ENCODE measurements around the gene PXDC1. TPM values are rescaled to one million over a fixed set of nuclear protein-coding genes. Genes with fewer than 3 reads are reported as not detected.

The PXDC1 gene
- total and polyA plus RNA-seq, 12 donors = 3.7 to 46.7 (median 22.5) TPM

DNA sequence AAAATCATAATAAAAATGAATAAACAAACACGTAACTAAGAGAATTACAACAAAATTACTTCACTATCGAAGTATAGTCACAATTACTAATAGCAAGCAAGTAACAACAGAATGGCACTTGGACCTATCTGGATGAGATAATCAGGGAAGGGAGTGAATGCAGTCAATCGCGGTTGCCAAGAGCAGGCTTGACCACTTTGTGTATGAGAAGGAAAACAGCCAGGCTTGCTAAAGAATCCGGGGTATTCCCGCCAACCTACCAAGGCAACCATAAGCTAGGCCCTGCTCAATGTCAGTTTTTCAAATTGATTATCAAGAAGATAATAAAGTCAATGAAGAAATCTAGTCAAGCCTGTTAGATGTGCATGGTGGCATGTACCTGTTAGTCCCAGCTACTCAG, 39.7 kb downstream of the PXDC1 start:
- no peak for DNase-seq
- TF ChIP-seq, protein P1, sequence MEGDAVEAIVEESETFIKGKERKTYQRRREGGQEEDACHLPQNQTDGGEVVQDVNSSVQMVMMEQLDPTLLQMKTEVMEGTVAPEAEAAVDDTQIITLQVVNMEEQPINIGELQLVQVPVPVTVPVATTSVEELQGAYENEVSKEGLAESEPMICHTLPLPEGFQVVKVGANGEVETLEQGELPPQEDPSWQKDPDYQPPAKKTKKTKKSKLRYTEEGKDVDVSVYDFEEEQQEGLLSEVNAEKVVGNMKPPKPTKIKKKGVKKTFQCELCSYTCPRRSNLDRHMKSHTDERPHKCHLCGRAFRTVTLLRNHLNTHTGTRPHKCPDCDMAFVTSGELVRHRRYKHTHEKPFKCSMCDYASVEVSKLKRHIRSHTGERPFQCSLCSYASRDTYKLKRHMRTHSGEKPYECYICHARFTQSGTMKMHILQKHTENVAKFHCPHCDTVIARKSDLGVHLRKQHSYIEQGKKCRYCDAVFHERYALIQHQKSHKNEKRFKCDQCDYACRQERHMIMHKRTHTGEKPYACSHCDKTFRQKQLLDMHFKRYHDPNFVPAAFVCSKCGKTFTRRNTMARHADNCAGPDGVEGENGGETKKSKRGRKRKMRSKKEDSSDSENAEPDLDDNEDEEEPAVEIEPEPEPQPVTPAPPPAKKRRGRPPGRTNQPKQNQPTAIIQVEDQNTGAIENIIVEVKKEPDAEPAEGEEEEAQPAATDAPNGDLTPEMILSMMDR (IDR thresholded peaks at IDR 0.05) = no peak
- TF ChIP-seq POLR2A (IDR thresholded peaks at IDR 0.05) = no peak
- H3K4me1 ChIP-seq (replicated peaks in 1 of 2) = no peaks in the 10 kb centered on the region
- H3K27me3 ChIP-seq = no peaks in the 10 kb centered on the region
- no peak overlapping the region for H3K4me3 ChIP-seq
- 87 to 93% (median 93%) methylated on average over 6 of the region's 6 CpGs for WGBS, 4 donors
- H3K36me3 ChIP-seq (replicated peaks in 1 of 2) = no peaks in the 10 kb centered on the region
- intact Hi-C loops (cut with DNase I) = no loop called here
- H3K9me3 ChIP-seq (replicated peaks in 1 of 3) = no peaks in the 10 kb centered on the region
- no peak overlapping the region for H3K27ac ChIP-seq

DNA sequence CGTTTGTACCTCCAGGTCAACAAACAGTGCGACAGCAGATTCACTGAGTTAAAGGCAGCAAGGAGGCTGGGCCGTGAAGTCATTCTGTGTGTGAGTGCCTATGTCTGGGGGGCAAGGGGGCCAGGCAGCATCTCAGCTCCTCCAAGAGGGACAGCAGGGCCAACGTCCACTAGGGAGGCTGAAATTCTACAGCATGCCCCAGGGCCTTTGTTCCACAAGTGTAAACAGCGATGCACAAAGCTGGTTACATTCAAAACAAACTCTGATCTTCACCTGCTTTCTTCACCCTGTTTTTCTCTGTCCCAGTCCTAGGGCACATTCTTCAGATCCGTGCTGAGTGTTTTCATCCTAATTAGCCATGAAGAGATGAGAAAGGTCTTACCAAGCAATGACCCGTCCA, 41.1 kb downstream of the PXDC1 start:
- H3K27me3 ChIP-seq = no peaks in the 10 kb centered on the region
- no peaks in the 10 kb centered on the region for H3K36me3 ChIP-seq (replicated peaks in 1 of 2)
- intact Hi-C loops (cut with DNase I) = no loop called here
- H3K4me3 ChIP-seq = no peak overlapping the region
- no peak overlapping the region for H3K27ac ChIP-seq
- TF ChIP-seq POLR2A (IDR thresholded peaks at IDR 0.05) = no peak
- TF ChIP-seq, protein P1 (IDR thresholded peaks at IDR 0.05) = no peak
- 74 to 87% (median 81%) methylated on average over 7 of the region's 7 CpGs for WGBS, 4 donors
- H3K9me3 ChIP-seq (replicated peaks in 1 of 3) = no peaks in the 10 kb centered on the region
- no peak for DNase-seq
- H3K4me1 ChIP-seq (replicated peaks in 1 of 2) = no peaks in the 10 kb centered on the region

DNA sequence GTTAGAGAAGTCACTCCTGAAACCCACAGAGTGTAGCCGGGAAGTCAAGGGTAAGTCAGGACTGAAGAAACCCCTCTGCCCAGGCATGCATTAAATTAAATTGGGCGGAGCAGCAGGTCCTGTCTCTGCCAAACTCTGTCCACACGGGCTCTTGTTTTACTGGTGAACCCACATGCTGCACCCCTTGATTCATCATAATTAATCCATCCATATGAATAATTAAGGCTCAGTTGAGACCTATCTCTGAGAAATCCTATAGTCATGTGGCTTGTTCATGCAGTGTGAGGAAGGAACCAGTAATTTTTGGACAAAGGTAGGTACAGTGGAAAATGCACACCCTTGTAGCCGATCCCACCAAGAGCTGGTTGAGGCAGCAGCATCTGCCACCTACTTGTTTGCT, 43.0 kb downstream of the PXDC1 start:
- H3K27me3 ChIP-seq = no peaks in the 10 kb centered on the region
- no peaks in the 10 kb centered on the region for H3K9me3 ChIP-seq (replicated peaks in 1 of 3)
- 77 to 93% (median 88%) methylated on average over 4 of the region's 4 CpGs for WGBS, 4 donors
- H3K27ac ChIP-seq = no peak overlapping the region
- H3K4me1 ChIP-seq (replicated peaks in 1 of 2) = no peaks in the 10 kb centered on the region
- no peak for DNase-seq
- H3K4me3 ChIP-seq = no peak overlapping the region
- intact Hi-C loops (cut with DNase I) = no loop called here
- TF ChIP-seq POLR2A (IDR thresholded peaks at IDR 0.05) = no peak
- TF ChIP-seq, protein P1 (IDR thresholded peaks at IDR 0.05) = no peak
- H3K36me3 ChIP-seq (replicated peaks in 1 of 2) = no peaks in the 10 kb centered on the region

DNA sequence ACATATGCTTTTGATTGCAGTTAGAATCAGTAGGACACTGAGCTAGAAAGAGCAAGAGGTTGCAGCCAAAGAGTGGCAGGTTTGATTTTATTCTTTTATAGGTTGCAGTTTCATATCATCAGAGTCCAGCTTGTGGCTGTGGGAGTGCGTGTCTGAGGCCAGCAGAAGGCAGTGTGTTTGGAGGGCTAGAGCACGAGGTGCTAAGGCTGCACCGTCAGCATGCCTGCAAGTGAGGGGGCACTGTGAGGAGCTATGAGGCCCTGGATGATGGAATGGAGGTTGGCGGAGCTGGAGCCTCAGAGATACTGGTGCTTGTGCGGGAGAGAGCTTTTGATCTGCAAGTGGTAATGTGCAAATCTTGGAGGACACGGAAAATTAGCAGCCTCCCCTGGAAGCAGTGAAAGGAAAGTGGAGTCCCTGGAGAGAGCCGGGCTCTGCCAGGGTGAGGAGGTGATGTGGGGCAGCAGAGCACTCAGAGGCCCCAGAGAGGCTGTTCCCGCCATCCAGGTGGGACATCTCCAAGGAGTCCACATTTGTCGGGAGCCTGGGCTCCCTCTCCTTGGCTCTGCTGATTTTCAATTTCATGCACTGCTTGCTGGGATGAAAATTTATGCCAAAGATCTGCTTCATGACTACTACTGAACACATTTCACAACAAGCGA, 43.6 kb downstream of the PXDC1 start:
- no peaks in the 10 kb centered on the region for H3K9me3 ChIP-seq (replicated peaks in 1 of 3)
- TF ChIP-seq POLR2A (IDR thresholded peaks at IDR 0.05) = no peak
- TF ChIP-seq, protein P1 (IDR thresholded peaks at IDR 0.05) = no peak
- no peaks in the 10 kb centered on the region for H3K27me3 ChIP-seq
- H3K27ac ChIP-seq = no peak overlapping the region
- no peaks in the 10 kb centered on the region for H3K4me1 ChIP-seq (replicated peaks in 1 of 2)
- intact Hi-C loops (cut with DNase I) = no loop called here
- no peaks in the 10 kb centered on the region for H3K36me3 ChIP-seq (replicated peaks in 1 of 2)
- WGBS, 4 donors = 78 to 90% (median 86%) methylated on average over 9 to 10 of the region's 10 CpGs
- DNase-seq = no peak
- no peak overlapping the region for H3K4me3 ChIP-seq

Measured in adrenal gland (tissue), 12 donors.